Neuronal stem cell (in vitro differentiated cells): ENCODE data around the gene PFN3.

ENCODE experiments used
- DNase-seq: peaks from one replicate; pipeline ENCODE4 v3.0.0-alpha.2; 2013; ENCODE audit warnings: low spot score
- H2AFZ ChIP-seq: one replicate; pipeline ENCODE4 v1.6.1; 2013; ENCODE audit warnings: mild to moderate bottlenecking, low read length, inconsistent platforms
- H2AK5ac ChIP-seq: 2 replicates; pipeline ENCODE4 v1.6.1; 2013; ENCODE audit warnings: low read depth, mild to moderate bottlenecking, inconsistent platforms, low read length, moderate library complexity, mixed read lengths
- H2BK120ac ChIP-seq: 2 replicates; pipeline ENCODE4 v1.6.1; 2013; ENCODE audit warnings: low read depth, mild to moderate bottlenecking, inconsistent platforms, low read length, moderate library complexity, mixed read lengths
- H2BK12ac ChIP-seq: one replicate; pipeline ENCODE4 v1.6.1; 2013; ENCODE audit warnings: low read length, inconsistent platforms
- H2BK15ac ChIP-seq: 2 replicates; pipeline ENCODE4 v1.6.1; 2013; ENCODE audit warnings: mild to moderate bottlenecking, low read length, inconsistent platforms, mixed read lengths
- H2BK5ac ChIP-seq: one replicate; pipeline ENCODE4 v1.6.1; 2013; ENCODE audit warnings: inconsistent platforms, mild to moderate bottlenecking, low read length, moderate library complexity
- H3K14ac ChIP-seq: one replicate; pipeline ENCODE4 v1.6.1; 2013; ENCODE audit warnings: low read length, inconsistent platforms
- H3K18ac ChIP-seq: 2 replicates; pipeline ENCODE4 v1.6.1; 2013; ENCODE audit warnings: low read length, inconsistent platforms
- H3K23ac ChIP-seq: 2 replicates; pipeline ENCODE4 v1.6.1; 2013; ENCODE audit warnings: low read depth, mild to moderate bottlenecking, mixed read lengths, low read length, inconsistent platforms; ENCODE audit not compliant: poor library complexity
- H3K27ac ChIP-seq: replicated peaks from 3 replicates; pipeline ENCODE4 v1.5.1; 2013; ENCODE audit warnings: low read length, inconsistent platforms
- H3K27me3 ChIP-seq, 3 experiments: 2 replicates each; pipeline ENCODE4 v1.6.1; 2013; ENCODE audit warnings: low read length in 3 of 3, mild to moderate bottlenecking in 2 of 3, inconsistent platforms in 1 of 3, low read depth in 1 of 3, mixed read lengths in 1 of 3, moderate library complexity in 1 of 3; ENCODE audit not compliant: control insufficient read depth in 3 of 3, insufficient read depth in 3 of 3
- H3K36me3 ChIP-seq, 2 donors: replicated peaks in 1 of 2; 2 replicates each; pipeline ENCODE4 v1.6.1; 2013; ENCODE audit warnings: low read length in 2 of 2; ENCODE audit not compliant: control insufficient read depth in 2 of 2, insufficient read depth in 2 of 2
- H3K4ac ChIP-seq: 2 replicates; pipeline ENCODE4 v1.6.1; 2013; ENCODE audit warnings: inconsistent platforms, mild to moderate bottlenecking, low read length, moderate library complexity
- H3K4me1 ChIP-seq, 2 donors: 1 replicate in 1 of 2; 2 replicates in 1 of 2; pipeline ENCODE4 v1.6.1; 2013; ENCODE audit warnings: low read length in 2 of 2, low read depth in 1 of 2; ENCODE audit not compliant: control insufficient read depth in 2 of 2, insufficient read depth in 1 of 2
- H3K4me2 ChIP-seq: one replicate; pipeline ENCODE4 v1.6.1; 2013; ENCODE audit warnings: mild to moderate bottlenecking, low read length, inconsistent platforms; ENCODE audit not compliant: insufficient read depth, poor library complexity, severe bottlenecking
- H3K4me3 ChIP-seq, 2 donors: 2 replicates each; pipeline ENCODE4 v1.5.1; 2013; ENCODE audit warnings: low read length in 2 of 2, mild to moderate bottlenecking in 2 of 2, inconsistent platforms in 1 of 2, moderate library complexity in 1 of 2
- H3K79me1 ChIP-seq: one replicate; pipeline ENCODE4 v1.6.1; 2013; ENCODE audit warnings: low read depth, mild to moderate bottlenecking, inconsistent platforms, low read length, moderate library complexity
- H3K9ac ChIP-seq: one replicate; pipeline ENCODE4 v1.6.1; 2013; ENCODE audit warnings: mild to moderate bottlenecking, low read depth, low read length, inconsistent platforms; ENCODE audit not compliant: poor library complexity
- H3K9me3 ChIP-seq, 2 donors: replicated peaks in 1 of 2; 2 replicates each; pipeline versions ENCODE3 to v1.6.1; 2013; ENCODE audit warnings: low read length in 2 of 2, mild to moderate bottlenecking in 2 of 2, inconsistent platforms in 1 of 2, low read depth in 1 of 2, mixed read lengths in 1 of 2, moderate library complexity in 1 of 2; ENCODE audit not compliant: control insufficient read depth in 2 of 2, insufficient read depth in 1 of 2
- H4K8ac ChIP-seq: one replicate; pipeline ENCODE4 v1.6.1; 2013; ENCODE audit warnings: low read depth, mild to moderate bottlenecking, inconsistent platforms, low read length, moderate library complexity
- H4K91ac ChIP-seq: one replicate; pipeline ENCODE4 v1.6.1; 2013; ENCODE audit warnings: low read length, low read depth, mild to moderate bottlenecking, inconsistent platforms; ENCODE audit not compliant: poor library complexity
- WGBS, 2 donors: extraction: QIAGEN DNeasy Blood & Tissue Kit; methylation state at CpG; one replicate each; pipeline ENCODE4 v1.1.7; 2013; ENCODE audit warnings: missing lambda C conversion rate in 2 of 2, mixed read lengths in 1 of 2; ENCODE audit not compliant: insufficient read length in 2 of 2, insufficient replicate concordance in 1 of 2; ENCODE audit errors: extremely low coverage in 2 of 2; 5-methylcytosine and 5-hydroxymethylcytosine counted together

PFN3 gene

GRCh38 chr5:177405805-177406204 is 5.3 kb upstream of the PFN3 start:
- Histone ChIP-seq H3K36me3 (no peaks in the 10 kb centered on the region), H3K14ac (no peak overlapping the region), H3K9me3 (no peaks in the 10 kb centered on the region), H4K91ac (no peak overlapping the region), H3K9ac (peak overlapping the region; percentile 34), H2BK12ac (no peak overlapping the region), H3K18ac (no peak overlapping the region), H2AFZ (no peak overlapping the region), H3K4me2 (no peak overlapping the region), H3K23ac (no peak overlapping the region), H3K27me3 (peaks cover 16 to 63% (median 51%) of the 10 kb centered on the region in 3 experiments), H3K79me1 (no peaks in the 10 kb centered on the region), H3K27ac (no peak overlapping the region), H2BK120ac (no peak overlapping the region), H3K4me3 (no peak overlapping the region), H4K8ac (no peak overlapping the region), H3K4ac (no peak overlapping the region), H2AK5ac (peak overlapping the region; percentile 74), H2BK15ac (no peak overlapping the region), H2BK5ac (no peak overlapping the region), H3K4me1 (peaks cover 16 to 21% of the 10 kb centered on the region in 2 donors)
- WGBS, 2 donors, result no CpG with 5 or more reads among the region's 5 CpGs
- no peak for DNase-seq

- Histone ChIP-seq H3K9ac (no peak overlapping the region), H3K27ac (no peak overlapping the region), H3K9me3 (no peaks in the 10 kb centered on the region), H3K23ac (no peak overlapping the region), H4K91ac (no peak overlapping the region), H4K8ac (no peak overlapping the region), H2AFZ (peak overlapping the region; percentile 97), H3K36me3 (no peaks in the 10 kb centered on the region), H2BK15ac (peak overlapping the region; percentile 100), H2AK5ac (peak overlapping the region; percentile 98), H3K14ac (no peak overlapping the region), H3K4me2 (no peak overlapping the region), H3K4me1 (peaks cover 16 to 21% of the 10 kb centered on the region in 2 donors), H3K18ac (peak overlapping the region; percentile 20), H3K79me1 (peaks cover 1% of the 10 kb centered on the region), H3K27me3 (peaks cover 16 to 63% (median 51%) of the 10 kb centered on the region in 3 experiments), H2BK120ac (no peak overlapping the region), H3K4ac (no peak overlapping the region), H2BK12ac (no peak overlapping the region), H3K4me3 (no peak overlapping the region), H2BK5ac (no peak overlapping the region)
- no peak for DNase-seq
- WGBS, 2 donors, result no CpG with 5 or more reads among the region's 2 CpGs
Observed at GRCh38 chr5:177405312-177405711, 4.9 kb upstream of the PFN3 start.

- Histone ChIP-seq H3K4ac (peak overlapping the region; percentile 90), H2BK5ac (peak overlapping the region; percentile 59), H2BK120ac (peak overlapping the region; percentile 95), H4K8ac (peak overlapping the region; percentile 99), H3K9me3 (no peaks in the 10 kb centered on the region), H2BK15ac (peak overlapping the region; percentile 100), H3K36me3 (no peaks in the 10 kb centered on the region), H2AFZ (peak overlapping the region; percentile 97), H3K14ac (peak overlapping the region; percentile 40), H2BK12ac (peak overlapping the region; percentile 97), H3K27ac (no peak overlapping the region), H3K23ac (peak overlapping the region; percentile 97), H3K4me3 (peak overlapping the region; percentile 41 to 83), H3K4me1 (peaks cover 16 to 21% of the 10 kb centered on the region in 2 donors), H3K4me2 (peak overlapping the region; percentile 96), H3K79me1 (peaks cover 2% of the 10 kb centered on the region), H3K9ac (peak overlapping the region; percentile 64), H2AK5ac (peak overlapping the region; percentile 98), H3K18ac (peak overlapping the region; percentile 98), H3K27me3 (peaks cover 16 to 63% (median 51%) of the 10 kb centered on the region in 3 experiments), H4K91ac (peak overlapping the region; percentile 68)
- no CpG with 5 or more reads among the region's 16 CpGs for WGBS, 2 donors
- DNase-seq, result no peak
Observed at GRCh38 chr5:177404641-177405179, 4.2 kb upstream of the PFN3 start.

GRCh38 chr5:177403792-177404640 is 3.6 kb upstream of the PFN3 start:
- Histone ChIP-seq H3K4me2 (peak overlapping the region; percentile 96), H3K14ac (peak overlapping the region; percentile 95), H3K9ac (peak overlapping the region; percentile 64), H3K23ac (peak overlapping the region; percentile 97), H3K4me1 (peaks cover 16 to 21% of the 10 kb centered on the region in 2 donors), H2BK120ac (peak overlapping the region; percentile 75), H3K18ac (peak overlapping the region; percentile 98), H2BK12ac (peak overlapping the region; percentile 100), H3K4ac (no peak overlapping the region), H4K91ac (no peak overlapping the region), H2AK5ac (peak overlapping the region; percentile 98), H3K79me1 (peaks cover 2% of the 10 kb centered on the region), H3K36me3 (no peaks in the 10 kb centered on the region), H2AFZ (peak overlapping the region; percentile 97), H2BK5ac (peak overlapping the region; percentile 59), H3K4me3 (peak overlapping the region; percentile 41 to 83), H3K9me3 (no peaks in the 10 kb centered on the region), H4K8ac (peak overlapping the region; percentile 88), H2BK15ac (peak overlapping the region; percentile 100), H3K27ac (no peak overlapping the region), H3K27me3 (peaks cover 16 to 63% (median 51%) of the 10 kb centered on the region in 3 experiments)
- WGBS, 2 donors, result no CpG with 5 or more reads among the region's 93 CpGs
- DNase-seq, result peak; percentile 54
